Neural cell (in vitro differentiated cells): ENCODE results near the gene FZD8. TPM values are rescaled to one million over a fixed set of nuclear protein-coding genes. Genes with fewer than 3 reads are reported as not detected.

Source experiments
- H2AFZ ChIP-seq: fragments of 200-600, 300-800 bp; sonication (generic), shearing (Covaris generic); 2 replicates; pipeline ENCODE4 v1.6.0; 2014; ENCODE audit warnings: low read depth, mild to moderate bottlenecking, antibody characterized with exemption, low read length, moderate library complexity
- H3F3A ChIP-seq: fragments of 200-600 bp; shearing (Covaris generic); 2 replicates; pipeline ENCODE4 v1.6.1; 2016; ENCODE audit warnings: mild to moderate bottlenecking, moderate library complexity, mixed read lengths, antibody characterized with exemption, low read length; ENCODE audit not compliant: insufficient read depth, poor library complexity, severe bottlenecking
- H3K27ac ChIP-seq: fragments of 200-600, 300-800 bp; sonication (generic), shearing (Covaris generic); 2 replicates; pipeline ENCODE4 v1.5.1; 2014; ENCODE audit warnings: mild to moderate bottlenecking, low read length, moderate library complexity
- H3K27me3 ChIP-seq: fragments of 300-800, 200-600 bp; sonication (generic), shearing (Covaris generic); 2 replicates; pipeline ENCODE4 v1.6.0; 2014; ENCODE audit warnings: mild to moderate bottlenecking, low read depth, low read length, moderate library complexity; ENCODE audit not compliant: insufficient read depth
- H3K36me3 ChIP-seq: fragments of 300-800, 200-600 bp; sonication (generic), shearing (Covaris generic); 2 replicates; pipeline ENCODE4 v1.5.1; 2014; ENCODE audit warnings: mild to moderate bottlenecking, antibody characterized with exemption, low read length, moderate library complexity; ENCODE audit not compliant: insufficient read depth
- H3K4me2 ChIP-seq: fragments of 300-800, 200-600 bp; sonication (generic), shearing (Covaris generic); 2 replicates; pipeline ENCODE4 v1.6.0; 2014; ENCODE audit warnings: mild to moderate bottlenecking, low read length
- H3K4me3 ChIP-seq: fragments of 300-800, 200-600 bp; sonication (generic), shearing (Covaris generic); 2 replicates; pipeline ENCODE4 v1.5.1; 2014; ENCODE audit warnings: mild to moderate bottlenecking, low read length, moderate library complexity
- H3K79me2 ChIP-seq: fragments of 200-600 bp; shearing (Covaris generic); replicated peaks from 2 replicates; pipeline ENCODE4 v1.6.0; 2014; ENCODE audit warnings: mild to moderate bottlenecking, low read length, moderate library complexity; ENCODE audit not compliant: insufficient read depth
- H3K9ac ChIP-seq: fragments of 300-800, 200-600 bp; sonication (generic), shearing (Covaris generic); 2 replicates; pipeline ENCODE4 v1.6.1; 2016; ENCODE audit warnings: mild to moderate bottlenecking, low read length, mixed read lengths
- H3K9me2 ChIP-seq: fragments of 200-600 bp; shearing (Covaris generic); 2 replicates; pipeline ENCODE4 v1.6.1; 2016; ENCODE audit warnings: mild to moderate bottlenecking, low read length, mixed read lengths; ENCODE audit not compliant: insufficient read depth
- H3K9me3 ChIP-seq: fragments of 200-600, 300-800 bp; sonication (generic), shearing (Covaris generic); 2 replicates; pipeline ENCODE4 v1.6.1; 2016; ENCODE audit warnings: mild to moderate bottlenecking, mixed run types, low read length, moderate library complexity, mixed read lengths
- H4K20me1 ChIP-seq: fragments of 200-600 bp; shearing (Covaris generic); 2 replicates; pipeline ENCODE4 v1.6.1; 2016; ENCODE audit warnings: mild to moderate bottlenecking, mixed run types; ENCODE audit not compliant: insufficient read depth
- CTCF ChIP-seq: fragments of 450-650 bp; IDR thresholded peaks from 2 replicates; pipeline ENCODE4 v1.5.1; 2014; ENCODE audit warnings: antibody characterized with exemption, mild to moderate bottlenecking, moderate library complexity; ENCODE audit not compliant: poor library complexity, severe bottlenecking
- EP300 ChIP-seq: fragments of 450-650 bp; conservative IDR thresholded peaks from 2 replicates; pipeline ENCODE4 v1.6.1; 2014; ENCODE audit warnings: antibody characterized with exemption, mild to moderate bottlenecking, moderate library complexity; ENCODE audit not compliant: poor library complexity, severe bottlenecking
- EZH2 ChIP-seq: fragments of 200-600, 300-800 bp; shearing (Covaris generic), sonication (generic); IDR thresholded peaks from 2 replicates; pipeline ENCODE4 v1.6.1; 2014; ENCODE audit warnings: antibody characterized with exemption, low read length, borderline replicate concordance, mild to moderate bottlenecking; ENCODE audit not compliant: insufficient read depth, poor library complexity, severe bottlenecking
- MXI1 ChIP-seq: fragments of 450-650 bp; conservative IDR thresholded peaks from 2 replicates; pipeline ENCODE4 v1.6.1; 2014; ENCODE audit warnings: antibody characterized with exemption, mild to moderate bottlenecking; ENCODE audit not compliant: poor library complexity, severe bottlenecking
- POLR2AphosphoS5 ChIP-seq: IDR thresholded peaks from 2 replicates; pipeline ENCODE4 v1.6.1; 2012
- RAD21 ChIP-seq: fragments of 450-650 bp; conservative IDR thresholded peaks from 2 replicates; pipeline ENCODE4 v1.6.1; 2014; ENCODE audit warnings: antibody characterized with exemption, mild to moderate bottlenecking, moderate library complexity
- REST ChIP-seq: IDR thresholded peaks from 2 replicates; pipeline ENCODE4 v1.6.1; 2012; ENCODE audit warnings: borderline replicate concordance
- SMC3 ChIP-seq: fragments of 450-650 bp; conservative IDR thresholded peaks from 2 replicates; pipeline ENCODE4 v1.6.1; 2014; ENCODE audit warnings: antibody characterized with exemption, mild to moderate bottlenecking, moderate library complexity; ENCODE audit not compliant: poor library complexity
- TAF1 ChIP-seq: IDR thresholded peaks from 2 replicates; pipeline ENCODE4 v1.6.1; 2012; ENCODE audit warnings: low read depth
- polyA plus RNA-seq: library from polyadenylated mRNA; depleted of rRNA; stranded (reverse); fragments of >200 nt; gene quantifications from 2 replicates; pipeline ENCODE4 v1.2.3, GENCODE V29; 2014

FZD8 gene
- polyA plus RNA-seq, 1 donor from 2014 or later: 1.6 TPM

- H3K79me2 ChIP-seq: peaks cover 4% of the 10 kb centered on the region
- H3K9me3 ChIP-seq: no peaks in the 10 kb centered on the region
- no peaks in the 10 kb centered on the region for H4K20me1 ChIP-seq
- peaks cover 18% of the 10 kb centered on the region for H3K27me3 ChIP-seq
- no peak overlapping the region for H3K27ac ChIP-seq
- peak overlapping the region; percentile 69 for H3K9ac ChIP-seq
- H3K9me2 ChIP-seq: no peaks in the 10 kb centered on the region
- H3K4me3 ChIP-seq: peak overlapping the region; percentile 86
- peaks cover 6% of the 10 kb centered on the region for H3F3A ChIP-seq
- peak; percentile 14 for TF ChIP-seq REST
- TF ChIP-seq EP300: peak; percentile 10
- no peak for TF ChIP-seq TAF1
- peak; percentile 24 for TF ChIP-seq SMC3
- TF ChIP-seq EZH2: no peak
- peak; percentile 23 for TF ChIP-seq CTCF
- peak; percentile 10 for TF ChIP-seq RAD21
- peak; percentile 79 for TF ChIP-seq MXI1
- TF ChIP-seq POLR2AphosphoS5: no peak
- H3K36me3 ChIP-seq: no peaks in the 10 kb centered on the region
- no peak overlapping the region for H2AFZ ChIP-seq
- H3K4me2 ChIP-seq: peak overlapping the region; percentile 33
Observed at GRCh38 chr10:35639728-35640401, 2.2 kb downstream of the FZD8 start.

- H2AFZ ChIP-seq: no peak overlapping the region
- peak overlapping the region; percentile 6 for H3K4me2 ChIP-seq
- peak overlapping the region; percentile 49 for H3K9ac ChIP-seq
- H3K27ac ChIP-seq: no peak overlapping the region
- peaks cover 18% of the 10 kb centered on the region for H3K27me3 ChIP-seq
- H3K79me2 ChIP-seq: peaks cover 4% of the 10 kb centered on the region
- peaks cover 6% of the 10 kb centered on the region for H3F3A ChIP-seq
- H4K20me1 ChIP-seq: no peaks in the 10 kb centered on the region
- TF ChIP-seq POLR2AphosphoS5 (no peak), MXI1 (no peak), CTCF (no peak), TAF1 (no peak), REST (no peak), EP300 (no peak), SMC3 (no peak), EZH2 (no peak), RAD21 (no peak)
- H3K36me3 ChIP-seq: no peaks in the 10 kb centered on the region
- H3K4me3 ChIP-seq: peak overlapping the region; percentile 86
- no peaks in the 10 kb centered on the region for H3K9me3 ChIP-seq
- no peaks in the 10 kb centered on the region for H3K9me2 ChIP-seq
Observed at GRCh38 chr10:35639021-35639727, 2.9 kb downstream of the FZD8 start.
